Measurements from ENCODE around the gene THBS1. TPM values are rescaled to one million over a fixed set of nuclear protein-coding genes. Genes with fewer than 3 reads are reported as not detected.

Gene THBS1
- total RNA-seq, 1 donor from 2014 or later, result 337 TPM

GRCh38 chr15:39641191-39641889 is 60.5 kb downstream of the THBS1 start:
- Mint-ChIP-seq H3K4me3 (no peak overlapping the region), H3K27me3 (ENCODE audit: low read depth) (no peaks in the 10 kb centered on the region), H3K27ac (peak overlapping the region; percentile 78), H3K36me3 (no peaks in the 10 kb centered on the region), H3K9me3 (no peaks in the 10 kb centered on the region), H3K4me1 (peaks cover 47% of the 10 kb centered on the region)
- TF ChIP-seq CTCF (IDR thresholded peaks at IDR 0.05; ENCODE audit: unreplicated experiment), result no peak
- no peak for DNase-seq (ENCODE audit: low spot score in 2 of 2, unreplicated experiment in 2 of 2)

GRCh38 chr15:39642011-39642640 is 61.2 kb downstream of the THBS1 start:
- no peak for TF ChIP-seq CTCF (IDR thresholded peaks at IDR 0.05; ENCODE audit: unreplicated experiment)
- no peak overlapping the region for H3K4me3 Mint-ChIP-seq
- no peaks in the 10 kb centered on the region for H3K36me3 Mint-ChIP-seq
- H3K4me1 Mint-ChIP-seq, result peaks cover 47% of the 10 kb centered on the region
- no peak for DNase-seq (ENCODE audit: low spot score in 2 of 2, unreplicated experiment in 2 of 2)
- peak overlapping the region; percentile 91 for H3K27ac Mint-ChIP-seq
- no peaks in the 10 kb centered on the region for H3K27me3 Mint-ChIP-seq (ENCODE audit: low read depth)
- no peaks in the 10 kb centered on the region for H3K9me3 Mint-ChIP-seq

GRCh38 chr15:39643727-39644126 is 62.8 kb downstream of the THBS1 start:
- Mint-ChIP-seq H3K27me3 (ENCODE audit: low read depth) (no peaks in the 10 kb centered on the region), H3K4me1 (peaks cover 47% of the 10 kb centered on the region), H3K27ac (peak overlapping the region; percentile 40), H3K36me3 (no peaks in the 10 kb centered on the region), H3K9me3 (no peaks in the 10 kb centered on the region), H3K4me3 (no peak overlapping the region)
- no peak for TF ChIP-seq CTCF (IDR thresholded peaks at IDR 0.05; ENCODE audit: unreplicated experiment)
- DNase-seq (ENCODE audit: low spot score in 2 of 2, unreplicated experiment in 2 of 2), result no peak

- DNase-seq (ENCODE audit: low spot score in 2 of 2, unreplicated experiment in 2 of 2), result no peak
- no peaks in the 10 kb centered on the region for H3K27me3 Mint-ChIP-seq (ENCODE audit: low read depth)
- H3K4me1 Mint-ChIP-seq, result peaks cover 47% of the 10 kb centered on the region
- H3K4me3 Mint-ChIP-seq, result no peak overlapping the region
- no peak overlapping the region for H3K27ac Mint-ChIP-seq
- H3K9me3 Mint-ChIP-seq, result no peaks in the 10 kb centered on the region
- TF ChIP-seq CTCF (IDR thresholded peaks at IDR 0.05; ENCODE audit: unreplicated experiment), result no peak
- no peaks in the 10 kb centered on the region for H3K36me3 Mint-ChIP-seq
Observed at GRCh38 chr15:39644136-39644535, 63.3 kb downstream of the THBS1 start.

- DNase-seq (ENCODE audit: low spot score in 2 of 2, unreplicated experiment in 2 of 2), result no peak
- no peak for TF ChIP-seq CTCF (IDR thresholded peaks at IDR 0.05; ENCODE audit: unreplicated experiment)
- no peaks in the 10 kb centered on the region for H3K36me3 Mint-ChIP-seq
- no peak overlapping the region for H3K27ac Mint-ChIP-seq
- no peak overlapping the region for H3K4me3 Mint-ChIP-seq
- H3K9me3 Mint-ChIP-seq, result no peaks in the 10 kb centered on the region
- H3K27me3 Mint-ChIP-seq (ENCODE audit: low read depth), result no peaks in the 10 kb centered on the region
- peaks cover 48% of the 10 kb centered on the region for H3K4me1 Mint-ChIP-seq
Observed at GRCh38 chr15:39645138-39645975, 64.5 kb downstream of the THBS1 start.
